WTC11 (cell line): ENCODE measurements around the gene OTOGL. TPM values are rescaled to one million over a fixed set of nuclear protein-coding genes. Genes with fewer than 3 reads are reported as not detected.
"Not testable (repeated sequence)": the region's sequence is repeated elsewhere in the genome, so short reads cannot be mapped to it uniquely, and the experiment has no call there.

Source experiments
- ATAC-seq: fragments of 200-7000 bp; cut with Tn5 transposase; 2 replicates; pipeline ENCODE4 v1.10.0; 2021; ENCODE audit warnings: mild to moderate bottlenecking, moderate library complexity
- CTCF ChIA-PET: fragments of 300-600 bp; sonication (Branson Sonifier 250); formaldehyde crosslinking; loops from one replicate; lab custom pipeline; 2021; ENCODE audit warnings: antibody characterized with exemption; lab: Charles Lee
- POLR2A ChIA-PET: fragments of 350-600 bp; sonication (Branson Sonifier 250); formaldehyde crosslinking; loops from one replicate; lab custom pipeline; 2021; ENCODE audit warnings: antibody characterized with exemption; lab: Charles Lee
- DNase-seq: peaks from one replicate; pipeline ENCODE4 v3.0.0; 2021; ENCODE audit warnings: low spot score
- H3K27ac Mint-ChIP-seq: 2 replicates; pipeline ENCODE4 v1.8.0; 2021; ENCODE audit warnings: mixed read lengths
- H3K27me3 Mint-ChIP-seq: 2 replicates; pipeline ENCODE4 v1.8.0; 2021; ENCODE audit warnings: low read depth, mild to moderate bottlenecking, moderate library complexity, mixed read lengths
- H3K36me3 Mint-ChIP-seq: 2 replicates; pipeline ENCODE4 v1.8.0; 2021; ENCODE audit warnings: mixed read lengths
- H3K4me1 Mint-ChIP-seq: 2 replicates; pipeline ENCODE4 v1.8.0; 2022; ENCODE audit warnings: mixed read lengths
- H3K4me3 Mint-ChIP-seq: 2 replicates; pipeline ENCODE4 v1.8.0; 2021; ENCODE audit warnings: mild to moderate bottlenecking, moderate library complexity, mixed read lengths
- H3K9me3 Mint-ChIP-seq: 2 replicates; pipeline ENCODE4 v1.8.0; 2021; ENCODE audit warnings: mixed read lengths
- ATF6 ChIP-seq: sonication (generic); formaldehyde crosslinking; IDR thresholded peaks from 2 replicates; pipeline ENCODE4 v1.8.1; 2023; ENCODE audit warnings: mild to moderate bottlenecking, missing genetic modification reagents
- CDX4 ChIP-seq: fragments of 250-450 bp; sonication (Bioruptor Pico); IDR thresholded peaks from 2 replicates; pipeline ENCODE4 v1.9.0; 2021; ENCODE audit warnings: moderate library complexity, mild to moderate bottlenecking, inconsistent platforms, borderline replicate concordance
- ERG ChIP-seq: fragments of 250-450 bp; sonication (Bioruptor Pico); IDR thresholded peaks from 2 replicates; pipeline ENCODE4 v1.8.0; 2021; ENCODE audit warnings: mild to moderate bottlenecking
- ETV6 ChIP-seq: sonication (generic); formaldehyde crosslinking; IDR thresholded peaks from 2 replicates; pipeline ENCODE4 v1.8.1; 2022; ENCODE audit warnings: mild to moderate bottlenecking, missing genetic modification reagents
- FOXK1 ChIP-seq: sonication (generic); formaldehyde crosslinking; IDR thresholded peaks from 2 replicates; pipeline ENCODE4 v1.8.0; 2022; ENCODE audit warnings: mild to moderate bottlenecking, moderate library complexity, missing genetic modification reagents
- FOXP1 ChIP-seq: sonication (generic); formaldehyde crosslinking; IDR thresholded peaks from 2 replicates; pipeline ENCODE4 v1.8.0; 2022; ENCODE audit warnings: missing genetic modification reagents, mild to moderate bottlenecking, moderate library complexity, borderline replicate concordance
- FOXP4 ChIP-seq: sonication (generic); formaldehyde crosslinking; IDR thresholded peaks from 2 replicates; pipeline ENCODE4 v1.8.0; 2022; ENCODE audit warnings: mild to moderate bottlenecking, missing genetic modification reagents
- GTF2I ChIP-seq: fragments of 250-450 bp; sonication (Bioruptor Pico); conservative IDR thresholded peaks from 2 replicates; pipeline ENCODE4 v1.4.0; 2021; ENCODE audit warnings: mild to moderate bottlenecking
- HMGXB4 ChIP-seq: sonication (generic); formaldehyde crosslinking; IDR thresholded peaks from 2 replicates; pipeline ENCODE4 v1.8.1; 2023; ENCODE audit warnings: mild to moderate bottlenecking, moderate library complexity, missing genetic modification reagents
- JUN ChIP-seq: sonication (generic); formaldehyde crosslinking; IDR thresholded peaks from 2 replicates; pipeline ENCODE4 v1.8.0; 2023; ENCODE audit warnings: mild to moderate bottlenecking, missing genetic modification reagents
- NFATC4 ChIP-seq: fragments of 250-450 bp; sonication (Bioruptor Pico); IDR thresholded peaks from 2 replicates; pipeline ENCODE4 v1.9.0; 2021; ENCODE audit warnings: mild to moderate bottlenecking
- NFE2L1 ChIP-seq: sonication (generic); formaldehyde crosslinking; IDR thresholded peaks from 2 replicates; pipeline ENCODE4 v1.8.1; 2023; ENCODE audit warnings: missing genetic modification reagents
- NR3C1 ChIP-seq: sonication (generic); formaldehyde crosslinking; conservative IDR thresholded peaks from 2 replicates; pipeline ENCODE4 v1.8.1; 2023; ENCODE audit warnings: low read depth, mild to moderate bottlenecking, missing genetic modification reagents
- PRRX2 ChIP-seq: fragments of 250-450 bp; sonication (Bioruptor Pico); IDR thresholded peaks from 2 replicates; pipeline ENCODE4 v1.8.0; 2021; ENCODE audit warnings: mild to moderate bottlenecking
- RORB ChIP-seq: fragments of 250-450 bp; sonication (Bioruptor Pico); IDR thresholded peaks from 2 replicates; pipeline ENCODE4 v1.9.0; 2021; ENCODE audit warnings: mild to moderate bottlenecking
- SMAD3 ChIP-seq: sonication (generic); formaldehyde crosslinking; IDR thresholded peaks from 2 replicates; pipeline ENCODE4 v1.8.0; 2022; ENCODE audit warnings: missing genetic modification reagents, mild to moderate bottlenecking, borderline replicate concordance
- STAT6 ChIP-seq: sonication (generic); formaldehyde crosslinking; conservative IDR thresholded peaks from 2 replicates; pipeline ENCODE4 v1.8.1; 2023; ENCODE audit warnings: mild to moderate bottlenecking, low read depth, missing genetic modification reagents, moderate library complexity
- ZNF281 ChIP-seq: sonication (generic); formaldehyde crosslinking; IDR thresholded peaks from 2 replicates; pipeline ENCODE4 v1.8.0; 2023; ENCODE audit warnings: mild to moderate bottlenecking, missing genetic modification reagents
- ZNF416 ChIP-seq: fragments of 250-450 bp; sonication (Bioruptor Pico); IDR thresholded peaks from 2 replicates; pipeline ENCODE4 v1.9.0; 2021; ENCODE audit warnings: mild to moderate bottlenecking, inconsistent platforms
- total RNA-seq: library from RNA; stranded (reverse); gene quantifications from 3 replicates; pipeline ENCODE4 v1.2.3, GENCODE V29; 2021

The OTOGL gene
- total RNA-seq, 1 experiment from 2014 or later = 0.55 TPM

GRCh38 chr12:80149547-80150313, 50.4 kb downstream of the OTOGL start:
- H3K27ac Mint-ChIP-seq = peak overlapping the region; percentile 92
- peak overlapping the region; percentile 72 for H3K4me3 Mint-ChIP-seq
- DNase-seq = peak; percentile 14
- CTCF ChIA-PET = interaction anchor here (0.7 kb wide), 1 partner anchor 45 kb away, joined by 3 read pairs; no protein-coding TSS in a partner anchor
- H3K9me3 Mint-ChIP-seq = peaks cover 16% of the 10 kb centered on the region
- H3K36me3 Mint-ChIP-seq, H3K27me3 Mint-ChIP-seq, POLR2A ChIA-PET: not testable (repeated sequence)
- peak; percentile 73 for ATAC-seq
- H3K4me1 Mint-ChIP-seq = peaks cover 21% of the 10 kb centered on the region
- 0 out of 2 replicates have a peak, but pooled peaks have one; percentile 38 for TF ChIP-seq FOXP1 (CRISPR knock-in tag)

GRCh38 chr12:80151131-80151530, 51.8 kb downstream of the OTOGL start:
- H3K4me3 Mint-ChIP-seq = no peak overlapping the region
- H3K9me3 Mint-ChIP-seq = peaks cover 13% of the 10 kb centered on the region
- H3K36me3 Mint-ChIP-seq = peaks cover 6% of the 10 kb centered on the region
- POLR2A ChIA-PET = no interaction called here
- no peak for ATAC-seq
- no peaks in the 10 kb centered on the region; the same call in 1 of the 2 replicates for H3K27me3 Mint-ChIP-seq
- DNase-seq = no peak
- H3K27ac Mint-ChIP-seq = no peak overlapping the region
- peaks cover 21% of the 10 kb centered on the region for H3K4me1 Mint-ChIP-seq
- CTCF ChIA-PET = no interaction called here
- TF ChIP-seq JUN (CRISPR knock-in tag) (no peak), RORB (no peak), PRRX2 (CRISPR knock-in tag) (no peak), SMAD3 (CRISPR knock-in tag) (no peak), FOXK1 (CRISPR knock-in tag) (no peak), NFATC4 (CRISPR knock-in tag) (no peak), ZNF416 (CRISPR knock-in tag) (no peak), HMGXB4 (no peak), STAT6 (CRISPR knock-in tag) (no peak), ATF6 (CRISPR knock-in tag) (no peak), FOXP4 (CRISPR knock-in tag) (no peak), ETV6 (CRISPR knock-in tag) (no peak), GTF2I (no peak), NFE2L1 (no peak), ZNF281 (CRISPR knock-in tag) (no peak), CDX4 (CRISPR knock-in tag) (no peak), NR3C1 (CRISPR knock-in tag) (no peak), ERG (CRISPR knock-in tag) (no peak)
